SU-DHL-6 (cell line): ENCODE data around the gene ITGB2.

Source experiments
- H2AFZ ChIP-seq: fragments of 200-600 bp; sonication (generic); 2 replicates; pipeline ENCODE4 v1.6.1; 2014; ENCODE audit warnings: low read depth, mild to moderate bottlenecking, moderate library complexity, mixed read lengths, antibody characterized with exemption, low read length; ENCODE audit not compliant: severe bottlenecking
- H3F3A ChIP-seq: fragments of 200-600 bp; shearing (Covaris generic); 2 replicates; pipeline ENCODE4 v1.6.0; 2016; ENCODE audit warnings: antibody characterized with exemption, mild to moderate bottlenecking; ENCODE audit not compliant: insufficient read depth
- H3K27ac ChIP-seq: fragments of 200-600 bp; sonication (generic); 2 replicates; pipeline ENCODE4 v1.5.1; 2016; ENCODE audit warnings: low read depth, mild to moderate bottlenecking, low read length, moderate library complexity, mixed read lengths
- H3K27me3 ChIP-seq: fragments of 200-600 bp; sonication (generic), shearing (Covaris generic); 2 replicates; pipeline ENCODE4 v1.6.0; 2014; ENCODE audit warnings: mild to moderate bottlenecking, low read length
- H3K36me3 ChIP-seq: fragments of 200-600 bp; sonication (generic); 2 replicates; pipeline ENCODE4 v1.6.1; 2014; ENCODE audit warnings: mild to moderate bottlenecking, low read length, mixed read lengths
- H3K4me2 ChIP-seq: fragments of 300-600, 200-600 bp; shearing (Covaris generic), sonication (generic); 2 replicates; pipeline ENCODE4 v1.6.0; 2014; ENCODE audit warnings: low read length, low read depth, mild to moderate bottlenecking; ENCODE audit not compliant: poor library complexity, severe bottlenecking
- H3K4me3 ChIP-seq: fragments of 200-600 bp; sonication (generic); 2 replicates; pipeline ENCODE4 v1.5.1; 2014; ENCODE audit warnings: antibody characterized with exemption, low read length, mild to moderate bottlenecking, mixed read lengths; ENCODE audit not compliant: insufficient read depth, poor library complexity, severe bottlenecking
- H3K79me2 ChIP-seq: fragments of 200-600 bp; sonication (generic); 2 replicates; pipeline ENCODE4 v1.6.1; 2014; ENCODE audit warnings: mild to moderate bottlenecking, low read length, moderate library complexity; ENCODE audit not compliant: insufficient read depth
- H3K9ac ChIP-seq: fragments of 200-600 bp; sonication (generic); 2 replicates; pipeline ENCODE4 v1.7.0; 2014; ENCODE audit warnings: mild to moderate bottlenecking, low read length
- H3K9me2 ChIP-seq: fragments of 200-600 bp; sonication (generic); replicated peaks from 2 replicates; pipeline ENCODE4 v1.6.1; 2014; ENCODE audit warnings: low read length; ENCODE audit not compliant: insufficient read depth
- H3K9me3 ChIP-seq: fragments of 200-600 bp; sonication (generic); 2 replicates; pipeline ENCODE4 v1.6.1; 2014; ENCODE audit warnings: low read length, mixed read lengths; ENCODE audit not compliant: insufficient read depth
- H4K20me1 ChIP-seq: fragments of 200-600 bp; sonication (generic); 2 replicates; pipeline ENCODE4 v1.6.1; 2014; ENCODE audit warnings: low read depth, mild to moderate bottlenecking, antibody characterized with exemption, low read length, moderate library complexity, mixed read lengths
- CTCF ChIP-seq: fragments of 200-600 bp; sonication (generic); IDR thresholded peaks from one replicate; pipeline ENCODE4 v1.5.1; 2017; ENCODE audit warnings: antibody characterized with exemption, mild to moderate bottlenecking, low read length, moderate library complexity; ENCODE audit not compliant: insufficient read depth, poor library complexity, severe bottlenecking
- EZH2phosphoT487 ChIP-seq: fragments of 200-600 bp; sonication (generic), shearing (Covaris generic); conservative IDR thresholded peaks from 2 replicates; pipeline ENCODE4 v1.6.1; 2018; ENCODE audit warnings: mild to moderate bottlenecking, antibody characterized with exemption, low read length, moderate library complexity, mixed read lengths

Gene ITGB2

GRCh38 chr21:44898011-44898488, 22.6 kb downstream of the ITGB2 start:
- H3K27me3 ChIP-seq: no peaks in the 10 kb centered on the region
- no peaks in the 10 kb centered on the region for H3F3A ChIP-seq
- no peak overlapping the region for H3K27ac ChIP-seq
- no peak overlapping the region for H3K4me2 ChIP-seq
- H3K9ac ChIP-seq: no peak overlapping the region
- H2AFZ ChIP-seq: no peak overlapping the region
- no peaks in the 10 kb centered on the region for H4K20me1 ChIP-seq
- H3K4me3 ChIP-seq: no peak overlapping the region
- H3K36me3 ChIP-seq: no peaks in the 10 kb centered on the region
- no peak for TF ChIP-seq CTCF
- TF ChIP-seq EZH2phosphoT487: no peak
- H3K79me2 ChIP-seq: no peaks in the 10 kb centered on the region
- no peaks in the 10 kb centered on the region for H3K9me3 ChIP-seq
- H3K9me2 ChIP-seq: no peaks in the 10 kb centered on the region

GRCh38 chr21:44897326-44898010, 23.2 kb downstream of the ITGB2 start:
- Histone ChIP-seq H3K9me3 (no peaks in the 10 kb centered on the region), H3K27me3 (no peaks in the 10 kb centered on the region), H3K36me3 (no peaks in the 10 kb centered on the region), H3F3A (no peaks in the 10 kb centered on the region), H3K27ac (no peak overlapping the region), H3K9me2 (no peaks in the 10 kb centered on the region), H4K20me1 (no peaks in the 10 kb centered on the region), H3K79me2 (no peaks in the 10 kb centered on the region), H3K9ac (no peak overlapping the region), H2AFZ (no peak overlapping the region), H3K4me2 (no peak overlapping the region), H3K4me3 (no peak overlapping the region)
- no peak for TF ChIP-seq EZH2phosphoT487
- TF ChIP-seq CTCF: no peak

GRCh38 chr21:44896561-44897286, 24.0 kb downstream of the ITGB2 start:
- no peak overlapping the region for H3K27ac ChIP-seq
- TF ChIP-seq CTCF (no peak), EZH2phosphoT487 (no peak)

More at GRCh38 chr21:44896561-44897286, 24.0 kb downstream of the ITGB2 start:
- Histone ChIP-seq H2AFZ (no peak overlapping the region), H3K9me2 (no peaks in the 10 kb centered on the region), H3K4me3 (no peak overlapping the region), H4K20me1 (no peaks in the 10 kb centered on the region), H3F3A (no peaks in the 10 kb centered on the region), H3K27me3 (no peaks in the 10 kb centered on the region), H3K9ac (no peak overlapping the region), H3K4me2 (no peak overlapping the region), H3K36me3 (no peaks in the 10 kb centered on the region), H3K9me3 (no peaks in the 10 kb centered on the region), H3K79me2 (no peaks in the 10 kb centered on the region)
